Trophoblast cell (in vitro differentiated cells and primary cell): Measurements from ENCODE around the gene ZYX. TPM values are rescaled to one million over a fixed set of nuclear protein-coding genes. Genes with fewer than 3 reads are reported as not detected.

Source experiments
- DNase-seq, 2 donors: peaks; one replicate each; pipeline ENCODE4 v3.0.0-alpha.2; 2016
- H2AFZ ChIP-seq: 2 replicates; pipeline ENCODE4 v1.6.1; 2013; ENCODE audit warnings: low read length, moderate library complexity, mild to moderate bottlenecking; ENCODE audit not compliant: insufficient read depth, poor library complexity
- H2AK5ac ChIP-seq: 2 replicates; pipeline ENCODE4 v1.6.1; 2013; ENCODE audit warnings: mild to moderate bottlenecking, low read length
- H2BK120ac ChIP-seq: 2 replicates; pipeline ENCODE4 v1.6.1; 2013; ENCODE audit warnings: low read length, mild to moderate bottlenecking, moderate library complexity; ENCODE audit not compliant: insufficient read depth, poor library complexity
- H2BK12ac ChIP-seq: 2 replicates; pipeline ENCODE4 v1.6.1; 2013; ENCODE audit warnings: mild to moderate bottlenecking, low read length, moderate library complexity
- H2BK5ac ChIP-seq: 2 replicates; pipeline ENCODE4 v1.6.1; 2013; ENCODE audit warnings: low read length, low read depth, moderate library complexity, mild to moderate bottlenecking; ENCODE audit not compliant: poor library complexity
- H3K14ac ChIP-seq: 2 replicates; pipeline ENCODE4 v1.6.1; 2013; ENCODE audit warnings: mild to moderate bottlenecking, low read length
- H3K18ac ChIP-seq: 2 replicates; pipeline ENCODE4 v1.6.1; 2013; ENCODE audit warnings: mild to moderate bottlenecking, low read length
- H3K23ac ChIP-seq: 2 replicates; pipeline ENCODE4 v1.6.1; 2013; ENCODE audit warnings: low read length
- H3K27ac ChIP-seq: 2 replicates; pipeline ENCODE4 v1.5.1; 2013; ENCODE audit warnings: low read depth, mild to moderate bottlenecking, inconsistent platforms, low read length, moderate library complexity
- H3K27me3 ChIP-seq: 2 replicates; pipeline ENCODE4 v1.6.1; 2013; ENCODE audit warnings: inconsistent platforms, mild to moderate bottlenecking, low read length, moderate library complexity; ENCODE audit not compliant: insufficient read depth
- H3K36me3 ChIP-seq, 2 experiments: 1 replicate in 1 of 2; 2 replicates in 1 of 2; pipeline ENCODE4 v1.6.1; 2013; ENCODE audit warnings: low read length in 2 of 2, mild to moderate bottlenecking in 2 of 2, moderate library complexity in 1 of 2; ENCODE audit not compliant: insufficient read depth in 2 of 2, control insufficient read depth in 1 of 2
- H3K4ac ChIP-seq: 2 replicates; pipeline ENCODE4 v1.6.1; 2013; ENCODE audit warnings: low read depth, mild to moderate bottlenecking, low read length, moderate library complexity
- H3K4me1 ChIP-seq, 2 experiments: 1 replicate in 1 of 2; 2 replicates in 1 of 2; pipeline ENCODE4 v1.6.1; 2013; ENCODE audit warnings: low read length in 2 of 2, mild to moderate bottlenecking in 2 of 2, moderate library complexity in 1 of 2; ENCODE audit not compliant: insufficient read depth in 2 of 2, control insufficient read depth in 1 of 2
- H3K4me2 ChIP-seq: 2 replicates; pipeline ENCODE4 v1.6.1; 2013; ENCODE audit warnings: inconsistent platforms, mild to moderate bottlenecking, low read length, moderate library complexity
- H3K4me3 ChIP-seq: 2 replicates; pipeline ENCODE4 v1.5.1; 2013; ENCODE audit warnings: mild to moderate bottlenecking, low read depth, low read length, inconsistent platforms
- H3K79me1 ChIP-seq: one replicate; pipeline ENCODE4 v1.6.1; 2013; ENCODE audit warnings: low read length
- H3K79me2 ChIP-seq: 2 replicates; pipeline ENCODE4 v1.6.1; 2013; ENCODE audit warnings: low read length, mild to moderate bottlenecking; ENCODE audit not compliant: control insufficient read depth, insufficient read depth, poor library complexity
- H3K9ac ChIP-seq: 2 replicates; pipeline ENCODE4 v1.6.1; 2013; ENCODE audit warnings: mild to moderate bottlenecking, low read length
- H3K9me3 ChIP-seq: 2 replicates; pipeline ENCODE4 v1.6.1; 2013; ENCODE audit warnings: low read depth, mild to moderate bottlenecking, control low read depth, inconsistent platforms, low read length; ENCODE audit not compliant: insufficient read depth
- H4K12ac ChIP-seq: 2 replicates; pipeline ENCODE4 v1.6.1; 2013; ENCODE audit warnings: low read depth, mild to moderate bottlenecking, low read length, moderate library complexity
- H4K8ac ChIP-seq: 2 replicates; pipeline ENCODE4 v1.6.1; 2013; ENCODE audit warnings: low read depth, mild to moderate bottlenecking, low read length, moderate library complexity
- H4K91ac ChIP-seq: one replicate; pipeline ENCODE4 v1.6.1; 2013; ENCODE audit warnings: low read depth, mild to moderate bottlenecking, low read length, moderate library complexity
- WGBS: extraction: QIAGEN DNeasy Blood & Tissue Kit; methylation state at CpG from one replicate; pipeline ENCODE4 v1.1.7; 2013; ENCODE audit warnings: missing lambda C conversion rate; ENCODE audit not compliant: insufficient read length, insufficient coverage; ENCODE audit errors: extremely low coverage; 5-methylcytosine and 5-hydroxymethylcytosine counted together
- polyA plus RNA-seq: library from polyadenylated mRNA; stranded (reverse); fragments of 200-250 nt; gene quantifications from 2 replicates; pipeline ENCODE4 v1.2.3, GENCODE V29; 2013

Gene ZYX, protein sequence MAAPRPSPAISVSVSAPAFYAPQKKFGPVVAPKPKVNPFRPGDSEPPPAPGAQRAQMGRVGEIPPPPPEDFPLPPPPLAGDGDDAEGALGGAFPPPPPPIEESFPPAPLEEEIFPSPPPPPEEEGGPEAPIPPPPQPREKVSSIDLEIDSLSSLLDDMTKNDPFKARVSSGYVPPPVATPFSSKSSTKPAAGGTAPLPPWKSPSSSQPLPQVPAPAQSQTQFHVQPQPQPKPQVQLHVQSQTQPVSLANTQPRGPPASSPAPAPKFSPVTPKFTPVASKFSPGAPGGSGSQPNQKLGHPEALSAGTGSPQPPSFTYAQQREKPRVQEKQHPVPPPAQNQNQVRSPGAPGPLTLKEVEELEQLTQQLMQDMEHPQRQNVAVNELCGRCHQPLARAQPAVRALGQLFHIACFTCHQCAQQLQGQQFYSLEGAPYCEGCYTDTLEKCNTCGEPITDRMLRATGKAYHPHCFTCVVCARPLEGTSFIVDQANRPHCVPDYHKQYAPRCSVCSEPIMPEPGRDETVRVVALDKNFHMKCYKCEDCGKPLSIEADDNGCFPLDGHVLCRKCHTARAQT
- polyA plus RNA-seq: 275 TPM in 2 replicates

GRCh38 chr7:143380646-143381426, at the start of gene ZYX:
Gene ZYX, plus strand, starts transcription at chr7:143381345. Its CDS starts 227 bp downstream, at chr7:143381572.
- peak within 1 kb of the TSS; percentile 99 for H3K27ac ChIP-seq
- peak within 1 kb of the TSS; percentile 95 for H4K12ac ChIP-seq
- WGBS: no CpG with 5 or more reads among the region's 72 CpGs

DNA sequence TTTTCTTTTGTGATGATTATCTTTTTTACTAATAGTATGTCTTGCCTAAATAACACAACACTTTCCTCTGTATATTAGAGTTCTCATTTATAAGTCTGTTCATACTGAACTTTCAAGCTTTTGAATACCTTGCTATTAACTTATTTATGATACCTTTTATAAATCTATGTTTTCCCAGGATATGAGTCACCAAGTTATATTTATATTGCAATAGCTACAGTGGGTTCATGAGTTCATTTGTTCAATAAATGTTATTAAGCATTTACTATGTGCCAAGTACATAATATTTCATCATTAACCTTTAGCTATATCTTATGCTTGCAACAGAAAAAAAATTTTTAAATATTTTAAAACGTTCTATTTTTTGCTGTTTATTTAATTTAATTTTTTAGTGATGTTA, 46.9 kb upstream of the ZYX start:
- no CpG with 5 or more reads among the region's 1 CpG for WGBS
- no peaks in the 10 kb centered on the region for H3K9me3 ChIP-seq

More at GRCh38 chr7:143380646-143381426, at the start of gene ZYX:
- peak within 1 kb of the TSS; percentile 100 for H4K91ac ChIP-seq
- H2BK120ac ChIP-seq: peak within 1 kb of the TSS; percentile 99
- H3K4ac ChIP-seq: peak within 1 kb of the TSS; percentile 98
- H3K4me3 ChIP-seq: peak within 1 kb of the TSS; percentile 89
- peak within 1 kb of the TSS; percentile 87 for H3K4me2 ChIP-seq
- H4K8ac ChIP-seq: peak within 1 kb of the TSS; percentile 99
- H3K23ac ChIP-seq: no peak within 1 kb of the TSS
- H3K4me1 ChIP-seq: peaks cover 29 to 37% of the 10 kb centered on the region in 2 experiments
- peak within 1 kb of the TSS; percentile 94 for H2AK5ac ChIP-seq
- peak within 1 kb of the TSS; percentile 100 for H3K9ac ChIP-seq
- peak within 1 kb of the TSS; percentile 66 for H2AFZ ChIP-seq
- H3K79me2 ChIP-seq: peaks cover 42% of the 10 kb centered on the region
- H3K14ac ChIP-seq: peak within 1 kb of the TSS; percentile 99
- peak within 1 kb of the TSS; percentile 100 for H2BK5ac ChIP-seq
- no peaks in the 10 kb centered on the region for H3K27me3 ChIP-seq
- H3K36me3 ChIP-seq: peaks cover 24 to 30% of the 10 kb centered on the region in 2 experiments
- peaks cover 3% of the 10 kb centered on the region for H3K9me3 ChIP-seq
- DNase-seq: peak; percentile 95
- peaks cover 31% of the 10 kb centered on the region for H3K79me1 ChIP-seq
- H3K18ac ChIP-seq: peak within 1 kb of the TSS; percentile 99
- H2BK12ac ChIP-seq: peak within 1 kb of the TSS; percentile 55

GRCh38 chr7:143337216-143337615, 43.9 kb upstream of the ZYX start:
- no peak overlapping the region for H3K18ac ChIP-seq
- no peak overlapping the region for H4K8ac ChIP-seq
- no peaks in the 10 kb centered on the region for H3K27me3 ChIP-seq
- H3K4ac ChIP-seq: no peak overlapping the region
- WGBS: no CpG with 5 or more reads among the region's 3 CpGs
- no peak overlapping the region for H3K4me3 ChIP-seq
- H3K4me1 ChIP-seq: no peaks in the 10 kb centered on the region
- no peak overlapping the region for H2AFZ ChIP-seq
- no peak overlapping the region for H2BK5ac ChIP-seq
- H3K4me2 ChIP-seq: no peak overlapping the region
- H2BK12ac ChIP-seq: no peak overlapping the region
- no peak overlapping the region for H3K9ac ChIP-seq
- H3K27ac ChIP-seq: no peak overlapping the region
- no peak overlapping the region for H3K14ac ChIP-seq
- no peaks in the 10 kb centered on the region for H3K9me3 ChIP-seq
- no peaks in the 10 kb centered on the region for H3K79me1 ChIP-seq
- no peak overlapping the region for H4K91ac ChIP-seq
- no peak for DNase-seq
- no peaks in the 10 kb centered on the region for H3K36me3 ChIP-seq
- H2BK120ac ChIP-seq: no peak overlapping the region
- no peaks in the 10 kb centered on the region for H3K79me2 ChIP-seq
- no peak overlapping the region for H4K12ac ChIP-seq
- no peak overlapping the region for H2AK5ac ChIP-seq
- no peak overlapping the region for H3K23ac ChIP-seq

More for the DNA sequence above, 46.9 kb upstream of the ZYX start:
- H3K27me3 ChIP-seq: no peaks in the 10 kb centered on the region
- no peak overlapping the region for H3K4me2 ChIP-seq
- no peaks in the 10 kb centered on the region for H3K4me1 ChIP-seq
- H4K8ac ChIP-seq: no peak overlapping the region
- no peak overlapping the region for H4K91ac ChIP-seq
- H2BK120ac ChIP-seq: no peak overlapping the region
- DNase-seq: no peak
- H2BK12ac ChIP-seq: no peak overlapping the region
- no peak overlapping the region for H3K4me3 ChIP-seq
- H2AK5ac ChIP-seq: no peak overlapping the region
- no peak overlapping the region for H2BK5ac ChIP-seq
- no peak overlapping the region for H3K9ac ChIP-seq
- no peak overlapping the region for H3K4ac ChIP-seq
- H3K27ac ChIP-seq: no peak overlapping the region
- no peak overlapping the region for H3K14ac ChIP-seq
- H3K79me2 ChIP-seq: no peaks in the 10 kb centered on the region
- H2AFZ ChIP-seq: no peak overlapping the region
- no peak overlapping the region for H3K23ac ChIP-seq
- no peaks in the 10 kb centered on the region for H3K79me1 ChIP-seq
- H3K36me3 ChIP-seq: no peaks in the 10 kb centered on the region
- no peak overlapping the region for H4K12ac ChIP-seq
- H3K18ac ChIP-seq: no peak overlapping the region

DNA sequence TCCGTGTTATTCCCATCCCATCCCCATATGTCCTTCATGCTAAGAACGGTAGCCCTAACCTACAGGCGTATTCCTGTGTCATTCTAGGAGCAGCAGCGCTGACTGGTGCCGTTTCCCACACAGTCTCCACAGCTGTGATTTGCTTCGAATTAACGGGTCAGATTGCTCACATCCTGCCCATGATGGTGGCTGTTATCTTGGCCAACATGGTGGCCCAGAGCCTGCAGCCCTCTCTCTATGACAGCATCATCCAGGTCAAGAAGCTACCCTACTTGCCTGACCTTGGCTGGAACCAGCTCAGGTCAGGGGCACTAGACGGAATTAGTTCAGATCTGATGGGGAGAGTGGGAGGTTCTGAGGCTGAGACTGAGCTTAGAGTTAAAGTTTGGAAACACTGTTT, 39.3 kb upstream of the ZYX start:
- no peak overlapping the region for H3K4me3 ChIP-seq
- no peak overlapping the region for H3K18ac ChIP-seq
- H3K4me2 ChIP-seq: no peak overlapping the region
- H4K12ac ChIP-seq: no peak overlapping the region
- H3K27me3 ChIP-seq: no peaks in the 10 kb centered on the region
- no peak overlapping the region for H2BK120ac ChIP-seq
- no peak overlapping the region for H3K14ac ChIP-seq
- H3K4ac ChIP-seq: no peak overlapping the region
- no peak overlapping the region for H3K23ac ChIP-seq
- H3K9ac ChIP-seq: no peak overlapping the region
- no peaks in the 10 kb centered on the region for H3K4me1 ChIP-seq
- WGBS: no CpG with 5 or more reads among the region's 8 CpGs
- no peak for DNase-seq
- H2AK5ac ChIP-seq: no peak overlapping the region
- H2AFZ ChIP-seq: no peak overlapping the region
- no peak overlapping the region for H4K91ac ChIP-seq
- H2BK5ac ChIP-seq: no peak overlapping the region
- peaks cover 2% of the 10 kb centered on the region for H3K79me1 ChIP-seq
- no peaks in the 10 kb centered on the region for H3K79me2 ChIP-seq
- H3K36me3 ChIP-seq: no peaks in the 10 kb centered on the region
- H2BK12ac ChIP-seq: no peak overlapping the region
- H3K9me3 ChIP-seq: no peaks in the 10 kb centered on the region
- H3K27ac ChIP-seq: no peak overlapping the region
- no peak overlapping the region for H4K8ac ChIP-seq
